ENCODE data around the gene TRPV3.

Gene TRPV3

GRCh38 chr17:3596804-3597464, 39.3 kb upstream of the TRPV3 start:
- no peak for DNase-seq (ENCODE audit: low spot score)
- TF ChIP-seq CTCF (IDR thresholded peaks at IDR 0.05; ENCODE audit: extremely low read depth, missing control alignments): no peak

- DNase-seq (ENCODE audit: low spot score): no peak
- TF ChIP-seq CTCF (IDR thresholded peaks at IDR 0.05; ENCODE audit: extremely low read depth, missing control alignments): no peak
Observed at GRCh38 chr17:3594976-3595375, 37.4 kb upstream of the TRPV3 start.

- DNase-seq (ENCODE audit: low spot score): no peak
- TF ChIP-seq CTCF (IDR thresholded peaks at IDR 0.05; ENCODE audit: extremely low read depth, missing control alignments): no peak
Observed at GRCh38 chr17:3594051-3594800, 36.6 kb upstream of the TRPV3 start.

- DNase-seq (ENCODE audit: low spot score): no peak
- TF ChIP-seq CTCF (IDR thresholded peaks at IDR 0.05; ENCODE audit: extremely low read depth, missing control alignments): no peak
Observed at GRCh38 chr17:3593384-3593783, 35.8 kb upstream of the TRPV3 start.

- no peak for DNase-seq (ENCODE audit: low spot score)
- no peak for TF ChIP-seq CTCF (IDR thresholded peaks at IDR 0.05; ENCODE audit: extremely low read depth, missing control alignments)
Observed at GRCh38 chr17:3592216-3592860, 34.7 kb upstream of the TRPV3 start.

- DNase-seq (ENCODE audit: low spot score): no peak
- TF ChIP-seq CTCF (IDR thresholded peaks at IDR 0.05; ENCODE audit: extremely low read depth, missing control alignments): no peak
Observed at GRCh38 chr17:3590768-3591167, 33.2 kb upstream of the TRPV3 start.

GRCh38 chr17:3590231-3590630, 32.6 kb upstream of the TRPV3 start:
- TF ChIP-seq CTCF (IDR thresholded peaks at IDR 0.05; ENCODE audit: extremely low read depth, missing control alignments): no peak
- DNase-seq (ENCODE audit: low spot score): no peak
